ENCODE measurements around the gene CCL24. TPM values are rescaled to one million over a fixed set of nuclear protein-coding genes. Genes with fewer than 3 reads are reported as not detected.
"Not testable (repeated sequence)": the region's sequence is repeated elsewhere in the genome, so short reads cannot be mapped to it uniquely, and the experiment has no call there.

Gene CCL24
- total RNA-seq, 6 donors from 2014 or later, result 1.4 to 7.6 (median 2.7) TPM; not detected in 2

DNA sequence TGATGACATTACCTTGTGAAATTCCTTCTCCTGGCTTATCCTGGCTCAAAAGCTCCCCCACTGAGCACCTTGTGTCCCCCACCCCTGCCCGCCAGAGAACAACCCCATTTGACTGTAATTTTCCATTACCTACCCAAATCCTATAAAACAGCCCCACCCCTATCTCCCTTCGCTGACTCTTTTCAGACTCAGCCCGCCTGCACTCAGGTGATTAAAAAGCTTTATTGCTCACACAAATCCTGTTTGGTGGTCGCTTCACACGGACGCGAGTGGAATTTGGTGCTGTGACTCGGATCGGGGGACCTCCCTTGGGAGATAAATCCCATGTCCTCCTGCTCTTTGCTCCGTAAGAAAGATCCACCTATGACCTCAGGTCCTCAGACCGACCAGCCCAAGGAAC, 34.6 kb downstream of the CCL24 start:
- 70 to 74% methylated on average over 11 of the region's 11 CpGs for WGBS, 2 donors
- DNase-seq; H3K36me3 ChIP-seq; ATAC-seq (ENCODE audit: low FRiP score in 2 of 2); H3K27me3 ChIP-seq; H3K9me3 ChIP-seq; H3K4me3 ChIP-seq; H3K27ac ChIP-seq; H3K4me1 ChIP-seq: not testable (repeated sequence)

DNA sequence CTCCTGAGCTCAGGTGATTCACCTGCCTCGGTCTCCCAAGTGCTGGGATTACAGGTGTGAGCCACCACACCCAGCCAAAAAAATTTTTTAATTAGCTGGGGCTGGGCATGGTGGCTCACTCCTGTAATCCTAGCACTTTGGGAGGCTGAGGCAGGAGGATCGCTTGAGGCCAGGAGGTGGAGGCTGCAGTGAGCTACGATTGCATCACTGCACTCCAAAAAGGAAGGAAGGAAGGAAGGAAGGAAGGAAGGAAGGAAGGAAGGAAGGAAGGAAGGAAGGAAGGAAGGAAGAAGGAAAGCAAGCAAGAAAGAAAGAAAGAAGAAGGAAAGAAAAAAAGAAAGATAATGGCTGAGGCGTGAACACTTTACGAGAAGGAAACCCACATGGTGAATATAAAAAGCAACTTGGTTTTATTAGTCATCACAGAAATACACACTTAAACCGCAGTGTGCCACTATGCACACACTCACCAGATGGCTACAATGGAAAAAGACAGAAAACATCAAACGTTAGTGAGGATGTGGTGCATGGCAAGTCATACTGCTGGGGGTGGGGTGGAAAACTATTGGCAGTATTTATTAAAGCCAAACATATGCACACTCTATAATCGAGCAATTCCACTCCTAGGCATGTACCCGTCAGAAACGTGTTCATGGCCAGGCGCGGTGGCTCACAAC, 37.2 kb downstream of the CCL24 start:
- 64 to 67% methylated on average over 12 of the region's 12 CpGs for WGBS, 2 donors
- ATAC-seq (ENCODE audit: low FRiP score in 2 of 2), result peak in 1 of 2 donors; percentile 24
- TF ChIP-seq POLR2AphosphoS5 (IDR thresholded peaks at IDR 0.05) (no peak), POLR2A (IDR thresholded peaks at IDR 0.05) (no peak), EP300 (IDR thresholded peaks at IDR 0.05) (no peak)
- TF ChIP-seq, protein P1, sequence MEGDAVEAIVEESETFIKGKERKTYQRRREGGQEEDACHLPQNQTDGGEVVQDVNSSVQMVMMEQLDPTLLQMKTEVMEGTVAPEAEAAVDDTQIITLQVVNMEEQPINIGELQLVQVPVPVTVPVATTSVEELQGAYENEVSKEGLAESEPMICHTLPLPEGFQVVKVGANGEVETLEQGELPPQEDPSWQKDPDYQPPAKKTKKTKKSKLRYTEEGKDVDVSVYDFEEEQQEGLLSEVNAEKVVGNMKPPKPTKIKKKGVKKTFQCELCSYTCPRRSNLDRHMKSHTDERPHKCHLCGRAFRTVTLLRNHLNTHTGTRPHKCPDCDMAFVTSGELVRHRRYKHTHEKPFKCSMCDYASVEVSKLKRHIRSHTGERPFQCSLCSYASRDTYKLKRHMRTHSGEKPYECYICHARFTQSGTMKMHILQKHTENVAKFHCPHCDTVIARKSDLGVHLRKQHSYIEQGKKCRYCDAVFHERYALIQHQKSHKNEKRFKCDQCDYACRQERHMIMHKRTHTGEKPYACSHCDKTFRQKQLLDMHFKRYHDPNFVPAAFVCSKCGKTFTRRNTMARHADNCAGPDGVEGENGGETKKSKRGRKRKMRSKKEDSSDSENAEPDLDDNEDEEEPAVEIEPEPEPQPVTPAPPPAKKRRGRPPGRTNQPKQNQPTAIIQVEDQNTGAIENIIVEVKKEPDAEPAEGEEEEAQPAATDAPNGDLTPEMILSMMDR (IDR thresholded peaks at IDR 0.05), result no peak

DNA sequence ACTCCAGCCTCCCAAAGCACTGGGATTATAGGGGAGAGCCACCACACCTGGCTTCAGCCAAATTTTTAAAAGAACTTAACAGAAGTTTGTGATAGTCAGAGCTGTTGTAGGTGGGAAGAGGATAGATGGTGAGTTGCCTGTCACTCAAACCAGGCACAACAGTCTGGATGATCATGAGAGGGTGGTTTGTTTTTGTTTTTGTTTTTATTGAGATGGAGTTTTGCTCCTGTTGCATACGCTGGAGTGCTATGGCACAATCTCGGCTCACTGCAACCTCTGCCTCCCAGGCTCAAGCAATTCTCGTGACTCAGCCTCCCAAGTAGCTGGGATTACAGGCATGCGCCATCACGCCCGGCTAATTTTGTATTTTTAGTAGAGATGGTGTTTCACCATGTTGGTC, 39.6 kb downstream of the CCL24 start:
- H3K4me1 ChIP-seq; DNase-seq; H3K4me3 ChIP-seq; H3K27me3 ChIP-seq; H3K36me3 ChIP-seq; H3K9me3 ChIP-seq; ATAC-seq (ENCODE audit: low FRiP score in 2 of 2); H3K27ac ChIP-seq: not testable (repeated sequence)
- WGBS, 2 donors, result 86 to 88% methylated on average over 6 of the region's 6 CpGs

More for the DNA sequence above, 37.2 kb downstream of the CCL24 start:
- Histone ChIP-seq H3K36me3 (no peaks in the 10 kb centered on the region), H3K27ac (no peak overlapping the region), H3K4me1 (peaks cover 0 to 5% (median 2%) of the 10 kb centered on the region in 4 donors), H3K4me3 (no peak overlapping the region), H3K9me3 (no peaks in the 10 kb centered on the region), H3K27me3 (no peaks in the 10 kb centered on the region)
- DNase-seq, result no peak

DNA sequence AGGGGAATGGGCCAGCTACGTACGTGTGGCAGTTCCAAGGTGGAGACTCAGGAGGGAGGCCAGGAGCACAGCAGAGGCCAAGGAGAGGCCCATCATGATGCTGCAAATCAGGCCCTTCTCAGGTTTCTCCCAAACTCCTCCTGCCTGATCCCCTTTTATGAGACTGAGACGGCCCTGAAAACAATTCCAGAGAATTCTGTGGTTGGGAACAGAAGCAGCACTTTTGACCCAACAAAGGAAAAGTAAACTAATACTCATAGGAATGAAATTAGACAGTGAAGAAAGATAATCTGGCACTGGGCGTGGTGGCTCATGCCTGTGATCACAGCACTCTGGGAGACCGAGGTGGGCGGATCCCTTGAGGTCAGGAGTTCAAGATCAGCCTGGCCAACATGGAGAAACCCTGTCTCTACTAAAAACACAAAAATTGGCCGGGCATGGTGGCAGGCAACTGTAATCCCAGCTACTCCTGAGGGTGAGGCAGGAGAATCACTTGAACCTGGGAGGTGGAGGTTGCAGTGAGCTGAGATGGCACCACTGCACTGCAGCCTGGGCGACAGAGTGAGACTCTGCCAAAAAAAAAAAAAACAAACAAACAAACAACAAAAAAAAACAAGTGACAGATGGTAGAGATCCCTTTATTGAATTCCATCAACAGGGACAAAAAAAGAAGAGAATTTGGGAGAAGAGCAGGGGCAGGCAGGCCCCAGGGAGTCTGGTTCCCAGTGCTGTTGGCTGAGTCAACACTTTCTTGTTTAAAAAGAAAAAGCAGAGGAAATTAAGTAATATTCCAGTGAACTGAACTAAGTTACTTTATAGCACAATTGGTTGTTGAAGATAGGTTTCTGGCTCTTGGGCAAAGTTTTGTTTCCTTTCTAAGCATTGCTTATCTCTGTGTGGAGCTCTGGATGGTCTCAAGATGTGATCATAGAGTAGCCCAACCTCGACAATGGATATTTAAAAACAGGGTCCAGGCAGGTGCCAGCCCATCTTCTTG, 41.2 kb downstream of the CCL24 start, which contains the start of gene CCL26:
TSS of gene CCL26 (minus strand) at position 131 of the 997 bp plus-strand sequence. CDS start at position 96, 35 bp downstream.
- no peak within 1 kb of the TSS for H3K4me3 ChIP-seq
- WGBS, 2 donors, result 69 to 71% methylated on average over 9 of the region's 9 CpGs
- H3K4me1 ChIP-seq, result peaks cover 0 to 5% (median 2%) of the 10 kb centered on the region in 4 donors
- H3K36me3 ChIP-seq, result no peaks in the 10 kb centered on the region
- no peaks in the 10 kb centered on the region for H3K27me3 ChIP-seq
- TF ChIP-seq EP300 (IDR thresholded peaks at IDR 0.05), result no peak
- TF ChIP-seq POLR2A (IDR thresholded peaks at IDR 0.05), result no peak
- TF ChIP-seq, protein P1 (IDR thresholded peaks at IDR 0.05), result no peak
- TF ChIP-seq POLR2AphosphoS5 (IDR thresholded peaks at IDR 0.05), result no peak
- no peaks in the 10 kb centered on the region for H3K9me3 ChIP-seq
- DNase-seq (peak in 1 of 2 donors; percentile 21), ATAC-seq (ENCODE audit: low FRiP score in 2 of 2) (peak; percentile 23 to 86)
- peak within 1 kb of the TSS in 3 of 4 donors; percentile 16 to 62 (median 48) for H3K27ac ChIP-seq

DNA sequence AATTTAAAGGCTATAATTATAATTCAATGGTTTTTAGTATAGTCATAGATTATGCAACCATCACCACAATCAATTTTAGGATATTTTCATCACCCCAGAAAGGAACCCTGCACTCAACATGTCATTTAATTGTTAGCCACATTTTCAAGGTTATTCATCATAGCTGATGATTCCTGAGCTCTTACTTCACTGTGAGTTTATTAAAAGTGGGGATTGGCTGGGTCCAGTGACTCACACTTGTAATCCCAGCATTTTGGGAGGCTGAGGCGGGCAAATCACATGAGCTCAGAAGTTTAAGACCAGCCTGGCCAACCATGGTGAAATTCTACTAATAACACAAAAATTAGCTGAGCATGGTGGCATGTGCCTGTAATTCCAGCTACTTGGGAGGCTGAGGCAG, 42.4 kb downstream of the CCL24 start:
- 83 to 88% methylated on average over 1 of the region's 1 CpG for WGBS, 2 donors
- H3K27ac ChIP-seq, result no peak overlapping the region

More for the DNA sequence above, 42.4 kb downstream of the CCL24 start:
- H3K4me1 ChIP-seq, result peaks cover 0 to 5% (median 2%) of the 10 kb centered on the region in 4 donors
- H3K9me3 ChIP-seq, result no peaks in the 10 kb centered on the region
- TF ChIP-seq POLR2AphosphoS5 (IDR thresholded peaks at IDR 0.05), result no peak
- no peak for TF ChIP-seq EP300 (IDR thresholded peaks at IDR 0.05)
- no peak for TF ChIP-seq POLR2A (IDR thresholded peaks at IDR 0.05)
- TF ChIP-seq, protein P1 (IDR thresholded peaks at IDR 0.05), result no peak
- no peak overlapping the region for H3K4me3 ChIP-seq
- DNase-seq, result no peak
- H3K36me3 ChIP-seq, result no peaks in the 10 kb centered on the region
- H3K27me3 ChIP-seq, result no peaks in the 10 kb centered on the region
- peak in 1 of 2 donors; percentile 49 for ATAC-seq (ENCODE audit: low FRiP score in 2 of 2)
